Measurements from ENCODE around the gene KRTAP12-2. TPM values are rescaled to one million over a fixed set of nuclear protein-coding genes. Genes with fewer than 3 reads are reported as not detected.

Gene KRTAP12-2
- total and polyA plus RNA-seq, 5 donors: not detected

- ATAC-seq (no peak), DNase-seq (no peak)
- Histone ChIP-seq H3K27ac (ENCODE audit: low read length) (peak overlapping the region; percentile 3), H3K4me3 (ENCODE audit: low read length) (no peak overlapping the region), H3K27me3 (ENCODE audit: control insufficient read depth, insufficient read depth) (no peaks in the 10 kb centered on the region), H3K4me1 (ENCODE audit: control insufficient read depth, insufficient read depth, low read length) (no peaks in the 10 kb centered on the region), H3K9me3 (ENCODE audit: control insufficient read depth, low read length) (no peaks in the 10 kb centered on the region)
- 8% methylated on average over 25 of the region's 25 CpGs for WGBS
- intact Hi-C loops (cut with DNase I): no loop called here
Observed at GRCh38 chr21:44708866-44709425, 42.2 kb upstream of the KRTAP12-2 start.

- DNase-seq: peak in 2 of 3 donors; percentile 50 to 75
- peak; percentile 69 to 76 for ATAC-seq
- 2% methylated on average over 13 of the region's 13 CpGs for WGBS
- Histone ChIP-seq H3K27ac (ENCODE audit: low read length) (no peak overlapping the region), H3K4me3 (ENCODE audit: low read length) (no peak overlapping the region), H3K9me3 (ENCODE audit: control insufficient read depth, low read length) (no peaks in the 10 kb centered on the region), H3K4me1 (ENCODE audit: control insufficient read depth, insufficient read depth, low read length) (no peaks in the 10 kb centered on the region), H3K27me3 (ENCODE audit: control insufficient read depth, insufficient read depth) (no peaks in the 10 kb centered on the region)
- intact Hi-C loops (cut with DNase I): no loop called here
Observed at GRCh38 chr21:44708213-44708865, 41.6 kb upstream of the KRTAP12-2 start.

- no peaks in the 10 kb centered on the region for H3K9me3 ChIP-seq (ENCODE audit: control insufficient read depth, low read length)
- H3K27me3 ChIP-seq (ENCODE audit: control insufficient read depth, insufficient read depth): no peaks in the 10 kb centered on the region
- no peak overlapping the region for H3K27ac ChIP-seq (ENCODE audit: low read length)
- WGBS: 6% methylated on average over 46 of the region's 46 CpGs
- intact Hi-C loops (cut with DNase I): no loop called here
- H3K4me3 ChIP-seq (ENCODE audit: low read length): no peak overlapping the region
- no peak for DNase-seq
- ATAC-seq: no peak
- H3K4me1 ChIP-seq (ENCODE audit: control insufficient read depth, insufficient read depth, low read length): no peaks in the 10 kb centered on the region
Observed at GRCh38 chr21:44706706-44707581, 40.2 kb upstream of the KRTAP12-2 start.

- Histone ChIP-seq H3K27ac (ENCODE audit: low read length) (no peak overlapping the region), H3K27me3 (ENCODE audit: control insufficient read depth, insufficient read depth) (no peaks in the 10 kb centered on the region), H3K4me3 (ENCODE audit: low read length) (no peak overlapping the region), H3K9me3 (ENCODE audit: control insufficient read depth, low read length) (no peaks in the 10 kb centered on the region), H3K4me1 (ENCODE audit: control insufficient read depth, insufficient read depth, low read length) (no peaks in the 10 kb centered on the region)
- ATAC-seq (no peak), DNase-seq (no peak)
- WGBS: 8% methylated on average over 54 of the region's 54 CpGs
- intact Hi-C loops (cut with DNase I): no loop called here
Observed at GRCh38 chr21:44706026-44706705, 39.4 kb upstream of the KRTAP12-2 start.

GRCh38 chr21:44704636-44705001 lies 37.9 kb upstream of the KRTAP12-2 start:
- no peaks in the 10 kb centered on the region for H3K4me1 ChIP-seq (ENCODE audit: control insufficient read depth, insufficient read depth, low read length)
- intact Hi-C loops (cut with DNase I): no loop called here
- H3K27ac ChIP-seq (ENCODE audit: low read length): no peak overlapping the region
- ATAC-seq: no peak
- no peaks in the 10 kb centered on the region for H3K27me3 ChIP-seq (ENCODE audit: control insufficient read depth, insufficient read depth)
- H3K9me3 ChIP-seq (ENCODE audit: control insufficient read depth, low read length): no peaks in the 10 kb centered on the region
- no peak overlapping the region for H3K4me3 ChIP-seq (ENCODE audit: low read length)
- WGBS: 14% methylated on average over 13 of the region's 13 CpGs
- no peak for DNase-seq

- Histone ChIP-seq H3K27me3 (ENCODE audit: control insufficient read depth, insufficient read depth) (no peaks in the 10 kb centered on the region), H3K27ac (ENCODE audit: low read length) (no peak overlapping the region), H3K4me3 (ENCODE audit: low read length) (no peak overlapping the region), H3K4me1 (ENCODE audit: control insufficient read depth, insufficient read depth, low read length) (no peaks in the 10 kb centered on the region), H3K9me3 (ENCODE audit: control insufficient read depth, low read length) (no peaks in the 10 kb centered on the region)
- no peak for DNase-seq
- 38% methylated on average over 13 of the region's 13 CpGs for WGBS
- ATAC-seq: no peak
- intact Hi-C loops (cut with DNase I): no loop called here
Observed at GRCh38 chr21:44703731-44704635, 37.3 kb upstream of the KRTAP12-2 start.

GRCh38 chr21:44702973-44703730 lies 36.4 kb upstream of the KRTAP12-2 start:
- no peak overlapping the region for H3K4me3 ChIP-seq (ENCODE audit: low read length)
- intact Hi-C loops (cut with DNase I): no loop called here
- 45% methylated on average over 16 of the region's 16 CpGs for WGBS
- no peak overlapping the region for H3K27ac ChIP-seq (ENCODE audit: low read length)
- H3K9me3 ChIP-seq (ENCODE audit: control insufficient read depth, low read length): no peaks in the 10 kb centered on the region
- H3K4me1 ChIP-seq (ENCODE audit: control insufficient read depth, insufficient read depth, low read length): no peaks in the 10 kb centered on the region
- H3K27me3 ChIP-seq (ENCODE audit: control insufficient read depth, insufficient read depth): no peaks in the 10 kb centered on the region
- DNase-seq: no peak
- ATAC-seq: no peak

GRCh38 chr21:44702111-44702972 lies 35.6 kb upstream of the KRTAP12-2 start:
- DNase-seq: no peak
- H3K9me3 ChIP-seq (ENCODE audit: control insufficient read depth, low read length): no peaks in the 10 kb centered on the region
- H3K4me1 ChIP-seq (ENCODE audit: control insufficient read depth, insufficient read depth, low read length): no peaks in the 10 kb centered on the region
- WGBS: 73% methylated on average over 21 of the region's 22 CpGs
- ATAC-seq: no peak
- H3K4me3 ChIP-seq (ENCODE audit: low read length): no peak overlapping the region
- intact Hi-C loops (cut with DNase I): no loop called here
- no peaks in the 10 kb centered on the region for H3K27me3 ChIP-seq (ENCODE audit: control insufficient read depth, insufficient read depth)
- no peak overlapping the region for H3K27ac ChIP-seq (ENCODE audit: low read length)

GRCh38 chr21:44701541-44701940 lies 34.8 kb upstream of the KRTAP12-2 start:
- H3K27me3 ChIP-seq (ENCODE audit: control insufficient read depth, insufficient read depth): no peaks in the 10 kb centered on the region
- no peak overlapping the region for H3K27ac ChIP-seq (ENCODE audit: low read length)
- WGBS: 46% methylated on average over 12 of the region's 12 CpGs
- H3K4me1 ChIP-seq (ENCODE audit: control insufficient read depth, insufficient read depth, low read length): no peaks in the 10 kb centered on the region
- H3K4me3 ChIP-seq (ENCODE audit: low read length): no peak overlapping the region
- no peak for DNase-seq
- no peak for ATAC-seq
- intact Hi-C loops (cut with DNase I): no loop called here
- H3K9me3 ChIP-seq (ENCODE audit: control insufficient read depth, low read length): no peaks in the 10 kb centered on the region

All from right cardiac atrium (tissue), 5 donors.